Ishikawa (cell line): ENCODE data around the gene KLHDC7B.

Experiments used
- CREB1 ChIP-seq: IDR thresholded peaks from 2 replicates; pipeline ENCODE4 v1.6.1; 2012; ENCODE audit warnings: low read depth
- TAF1 ChIP-seq: IDR thresholded peaks from 2 replicates; pipeline ENCODE4 v1.6.1; 2012; ENCODE audit warnings: low read depth, mild to moderate bottlenecking
- TEAD4 ChIP-seq: IDR thresholded peaks from 2 replicates; pipeline ENCODE4 v1.6.1; 2012
- TF ChIP-seq, protein P1 (sequence below): IDR thresholded peaks from 2 replicates; pipeline ENCODE4 v1.6.1; 2012

DNA sequence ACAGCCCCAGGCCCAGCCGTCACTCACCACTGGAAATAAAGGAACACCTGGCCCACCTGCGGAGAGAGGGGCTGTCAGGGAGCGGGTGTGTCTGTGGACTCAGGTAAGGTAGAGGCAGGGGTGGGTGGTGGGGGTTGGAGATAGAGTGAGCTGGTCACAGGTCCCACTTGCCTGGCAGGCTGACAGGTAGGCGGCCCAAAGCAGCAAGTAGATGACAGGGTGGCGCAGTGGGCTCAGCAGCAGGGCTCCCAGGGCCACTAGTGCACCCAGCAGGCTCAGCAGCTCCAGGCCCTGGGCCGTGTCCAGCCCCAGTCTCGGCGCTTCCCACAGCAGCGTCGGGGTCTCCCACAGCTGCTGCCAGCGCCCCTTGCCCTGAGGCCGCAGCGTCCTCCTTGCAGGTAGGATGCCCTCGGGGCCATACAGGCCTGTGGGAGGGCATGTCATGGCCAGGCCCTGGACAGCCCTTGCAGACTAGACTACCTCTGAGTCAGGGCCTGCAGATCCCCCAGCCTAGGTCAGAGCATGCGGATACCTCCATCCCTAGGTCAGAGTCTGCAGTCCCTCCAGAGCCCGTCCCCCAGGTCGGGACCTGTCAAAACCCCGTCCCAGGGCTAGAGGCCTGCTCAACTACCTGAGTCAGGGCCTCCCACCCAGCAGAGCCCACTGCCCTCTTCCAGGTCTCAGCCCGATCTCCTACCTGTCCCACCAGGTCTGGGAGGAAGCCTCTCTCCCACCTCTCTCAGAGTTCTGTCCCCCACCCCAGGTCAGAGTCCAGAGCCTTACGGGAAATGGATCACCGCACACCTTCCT, 38.9 kb upstream of the KLHDC7B start:
- TF ChIP-seq, protein P1, sequence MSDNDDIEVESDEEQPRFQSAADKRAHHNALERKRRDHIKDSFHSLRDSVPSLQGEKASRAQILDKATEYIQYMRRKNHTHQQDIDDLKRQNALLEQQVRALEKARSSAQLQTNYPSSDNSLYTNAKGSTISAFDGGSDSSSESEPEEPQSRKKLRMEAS, result no peak
- TF ChIP-seq TEAD4 (no peak), TAF1 (no peak), CREB1 (no peak)
